GM12878 (cell line): ENCODE data around the gene RAPGEF6. TPM values are rescaled to one million over a fixed set of nuclear protein-coding genes. Genes with fewer than 3 reads are reported as not detected.

ENCODE experiments used
- ATAC-seq: fragments of 200-7000 bp; cut with Tn5 transposase; 3 replicates; pipeline ENCODE4 v1.9.1; 2020; ENCODE audit warnings: mild to moderate bottlenecking, moderate library complexity
- Bru-seq: library from RNA; stranded (reverse); fragments of 400-500 nt; gene quantifications from one replicate; lab custom pipeline; 2021; lab: Mats Ljungman, UMichigan
- BruChase-seq, 2 experiments: library from RNA; stranded (reverse); fragments of 400-500 nt; gene quantifications; one replicate each; lab custom pipeline; 2021; lab: Mats Ljungman, UMichigan
- BruUV-seq: library from RNA; stranded (reverse); fragments of 400-500 nt; replicated peaks from 2 replicates; lab custom pipeline; 2021; lab: Mats Ljungman, UMichigan
- CTCF ChIA-PET: fragments of 300-600 bp; sonication (Branson Sonifier 250); formaldehyde crosslinking; extraction: SDS; loops from one replicate; lab custom pipeline; 2021; ENCODE audit warnings: inconsistent platforms; lab: Yijun Ruan, JAX
- POLR2A ChIA-PET: fragments of 350-600 bp; formaldehyde crosslinking; extraction: SDS; loops from one replicate; lab custom pipeline; 2021; ENCODE audit warnings: inconsistent platforms; lab: Charles Lee
- RAD21 ChIA-PET: fragments of 300-600 bp; sonication (Branson Sonifier 250); formaldehyde crosslinking; loops from one replicate; lab custom pipeline; 2023; ENCODE audit warnings: antibody characterized with exemption; ENCODE audit not compliant: unreplicated experiment; lab: Charles Lee
- SMC1A ChIA-PET: fragments of 300-600 bp; sonication (Branson Sonifier 250); formaldehyde crosslinking; loops from one replicate; lab custom pipeline; 2023; ENCODE audit not compliant: unreplicated experiment, uncharacterized antibody; lab: Charles Lee
- DNase-seq: peaks from one replicate; pipeline ENCODE4 v3.0.0-alpha.2; 2011; ENCODE audit warnings: low read depth, low spot score
- FAIRE-seq: peaks from 3 replicates; lab custom pipeline; 2011; peaks lifted over from hg19 to GRCh38; lab: Jason Lieb, UNC
- H2AFZ ChIP-seq: 2 replicates; pipeline ENCODE4 v1.6.0; 2011; ENCODE audit warnings: low read depth, low read length, control low read depth; ENCODE audit not compliant: control insufficient read depth
- H3K27ac ChIP-seq: 2 replicates; pipeline ENCODE4 v1.5.1; 2011; ENCODE audit warnings: control low read depth; ENCODE audit not compliant: control insufficient read depth, insufficient read depth
- H3K27me3 ChIP-seq, 2 experiments: replicated peaks in 1 of 2; 2 replicates each; pipeline versions ENCODE4 v1.6.0 to v1.6.1; 2011; ENCODE audit warnings: low read length in 1 of 2; ENCODE audit not compliant: control insufficient read depth in 2 of 2, insufficient read depth in 2 of 2
- H3K36me3 ChIP-seq, 2 experiments: 2 replicates each; pipeline ENCODE4 v1.5.1; 2011; ENCODE audit warnings: low read length in 1 of 2; ENCODE audit not compliant: control insufficient read depth in 2 of 2, insufficient read depth in 2 of 2
- H3K4me1 ChIP-seq: 2 replicates; pipeline ENCODE4 v1.6.1; 2011; ENCODE audit warnings: mild to moderate bottlenecking, low read length, moderate library complexity, mixed read lengths; ENCODE audit not compliant: control insufficient read depth, insufficient read depth
- H3K4me2 ChIP-seq: 2 replicates; pipeline ENCODE4 v1.6.0; 2011; ENCODE audit warnings: control low read depth; ENCODE audit not compliant: control insufficient read depth, insufficient read depth
- H3K4me3 ChIP-seq: fragments of 200-600 bp; sonication (generic); 2 replicates; pipeline ENCODE4 v1.5.1; 2016
- H3K79me2 ChIP-seq: 2 replicates; pipeline ENCODE4 v1.6.0; 2011; ENCODE audit warnings: low read length; ENCODE audit not compliant: control insufficient read depth, insufficient read depth
- H3K9ac ChIP-seq: 2 replicates; pipeline ENCODE4 v1.8.0; 2011; ENCODE audit warnings: low read length, control low read depth, mixed read lengths; ENCODE audit not compliant: control insufficient read depth, insufficient read depth
- H3K9me3 ChIP-seq: replicated peaks from 3 replicates; pipeline ENCODE4 v1.5.1; 2011; ENCODE audit warnings: mild to moderate bottlenecking, low read length; ENCODE audit not compliant: control insufficient read depth, insufficient read depth
- H4K20me1 ChIP-seq: 2 replicates; pipeline ENCODE4 v1.6.0; 2011; ENCODE audit not compliant: control insufficient read depth, insufficient read depth
- E2F4 ChIP-seq: IDR thresholded peaks from 2 replicates; pipeline ENCODE4 v1.6.1; 2012; ENCODE audit warnings: low read depth, low read length, improper control_type of control experiment
- IRF5 ChIP-seq: fragments of 450-650 bp; IDR thresholded peaks from 2 replicates; pipeline ENCODE4 v1.6.1; 2017; ENCODE audit warnings: borderline replicate concordance
- JUND ChIP-seq: IDR thresholded peaks from 2 replicates; pipeline ENCODE4 v1.6.1; 2012; ENCODE audit warnings: low read depth, mild to moderate bottlenecking, low read length, improper control_type of control experiment, moderate library complexity
- NFYA ChIP-seq: IDR thresholded peaks from 2 replicates; pipeline ENCODE4 v1.6.1; 2011; ENCODE audit warnings: low read depth, mild to moderate bottlenecking, low read length, improper control_type of control experiment, borderline replicate concordance
- NRF1 ChIP-seq: conservative IDR thresholded peaks from 2 replicates; pipeline ENCODE4 v1.6.1; 2011; ENCODE audit warnings: mild to moderate bottlenecking, low read depth, low read length, improper control_type of control experiment
- PAX8 ChIP-seq: fragments of 450-650 bp; IDR thresholded peaks from 2 replicates; pipeline ENCODE4 v1.6.1; 2017; ENCODE audit warnings: mild to moderate bottlenecking, moderate library complexity
- POLR2A ChIP-seq: IDR thresholded peaks from 2 replicates; pipeline ENCODE4 v1.6.1; 2011; ENCODE audit warnings: low read depth, mild to moderate bottlenecking, low read length
- SIN3A ChIP-seq: IDR thresholded peaks from 2 replicates; pipeline ENCODE4 v1.6.1; 2012; ENCODE audit warnings: low read depth, low read length, improper control_type of control experiment
- SP1 ChIP-seq: IDR thresholded peaks from one replicate; pipeline ENCODE4 v1.6.1; 2011; ENCODE audit warnings: low read depth, low read length
- SPI1 ChIP-seq: IDR thresholded peaks from 2 replicates; pipeline ENCODE4 v1.6.1; 2011; ENCODE audit warnings: low read depth, mild to moderate bottlenecking, low read length, moderate library complexity, borderline replicate concordance; ENCODE audit not compliant: insufficient read depth
- STAT1 ChIP-seq: fragments of 450-650 bp; conservative IDR thresholded peaks from 2 replicates; pipeline ENCODE4 v1.6.1; 2014; ENCODE audit warnings: antibody characterized with exemption, mild to moderate bottlenecking
- TAF1 ChIP-seq: IDR thresholded peaks from 2 replicates; pipeline ENCODE4 v1.6.1; 2011; ENCODE audit warnings: mild to moderate bottlenecking, low read depth, low read length, borderline replicate concordance
- WGBS: methylation state at CpG from one replicate; pipeline ENCODE4 v1.1.6; 2016; ENCODE audit warnings: low lambda C conversion rate; ENCODE audit not compliant: insufficient replicate concordance, insufficient coverage; ENCODE audit errors: missing lambda C conversion rate; 5-methylcytosine and 5-hydroxymethylcytosine counted together
- in situ Hi-C: fragments of 300-500 bp; cut with MboI; formaldehyde crosslinking; loops from 9 replicates; pipeline ENCODE4 v1.14.3; 2018; ENCODE audit warnings: mixed read lengths
- intact Hi-C: fragments of 100-400 bp; cut with micrococcal nuclease; formaldehyde crosslinking; loops from one replicate; pipeline ENCODE4 v1.14.2; 2022; ENCODE audit not compliant: unreplicated experiment
- long read RNA-seq, 2 experiments: library from polyadenylated mRNA; unstranded; transcript quantifications; one replicate each; pipeline ENCODE4 v2.0.0, GENCODE V29; 2019 to 2020
- polyA minus RNA-seq, 3 experiments: library from RNA; depleted of rRNA, polyadenylated mRNA; stranded (reverse); fragments of >200 nt; gene quantifications; 2 replicates each; pipeline ENCODE4 v1.2.3, GENCODE V29; 2011
- polyA plus RNA-seq, 11 experiments: library from polyadenylated mRNA; depleted of rRNA in 4 of 11; unstranded in 6 of 11; stranded (reverse) in 5 of 11; fragments of >200 nt; fragmentation: Nextera tagmentation in 4 of 11; fragmentation: Illumina TruSeq in 1 of 11; extraction: Ambion mirVana in 4 of 11; extraction: Trizol in 1 of 11; gene quantifications; 1 replicate in 1 of 11; 2 replicates in 10 of 11; pipeline versions ENCODE4 v1.2.1 to v1.2.3, GENCODE V29; 2011 to 2016; ENCODE audit warnings: inconsistent platforms in 2 of 11, missing spikeins in 2 of 11, low read depth in 1 of 11
- total RNA-seq, 4 experiments: library from RNA; depleted of rRNA in 3 of 4; stranded (reverse); fragments of >200 nt in 3 of 4; fragmentation: Illumina TruSeq in 1 of 4; extraction: Trizol in 1 of 4; gene quantifications; 2 replicates each; pipeline versions ENCODE4 v1.2.1 to v1.2.3, GENCODE V29; 2013 to 2021

RAPGEF6 gene, protein sequence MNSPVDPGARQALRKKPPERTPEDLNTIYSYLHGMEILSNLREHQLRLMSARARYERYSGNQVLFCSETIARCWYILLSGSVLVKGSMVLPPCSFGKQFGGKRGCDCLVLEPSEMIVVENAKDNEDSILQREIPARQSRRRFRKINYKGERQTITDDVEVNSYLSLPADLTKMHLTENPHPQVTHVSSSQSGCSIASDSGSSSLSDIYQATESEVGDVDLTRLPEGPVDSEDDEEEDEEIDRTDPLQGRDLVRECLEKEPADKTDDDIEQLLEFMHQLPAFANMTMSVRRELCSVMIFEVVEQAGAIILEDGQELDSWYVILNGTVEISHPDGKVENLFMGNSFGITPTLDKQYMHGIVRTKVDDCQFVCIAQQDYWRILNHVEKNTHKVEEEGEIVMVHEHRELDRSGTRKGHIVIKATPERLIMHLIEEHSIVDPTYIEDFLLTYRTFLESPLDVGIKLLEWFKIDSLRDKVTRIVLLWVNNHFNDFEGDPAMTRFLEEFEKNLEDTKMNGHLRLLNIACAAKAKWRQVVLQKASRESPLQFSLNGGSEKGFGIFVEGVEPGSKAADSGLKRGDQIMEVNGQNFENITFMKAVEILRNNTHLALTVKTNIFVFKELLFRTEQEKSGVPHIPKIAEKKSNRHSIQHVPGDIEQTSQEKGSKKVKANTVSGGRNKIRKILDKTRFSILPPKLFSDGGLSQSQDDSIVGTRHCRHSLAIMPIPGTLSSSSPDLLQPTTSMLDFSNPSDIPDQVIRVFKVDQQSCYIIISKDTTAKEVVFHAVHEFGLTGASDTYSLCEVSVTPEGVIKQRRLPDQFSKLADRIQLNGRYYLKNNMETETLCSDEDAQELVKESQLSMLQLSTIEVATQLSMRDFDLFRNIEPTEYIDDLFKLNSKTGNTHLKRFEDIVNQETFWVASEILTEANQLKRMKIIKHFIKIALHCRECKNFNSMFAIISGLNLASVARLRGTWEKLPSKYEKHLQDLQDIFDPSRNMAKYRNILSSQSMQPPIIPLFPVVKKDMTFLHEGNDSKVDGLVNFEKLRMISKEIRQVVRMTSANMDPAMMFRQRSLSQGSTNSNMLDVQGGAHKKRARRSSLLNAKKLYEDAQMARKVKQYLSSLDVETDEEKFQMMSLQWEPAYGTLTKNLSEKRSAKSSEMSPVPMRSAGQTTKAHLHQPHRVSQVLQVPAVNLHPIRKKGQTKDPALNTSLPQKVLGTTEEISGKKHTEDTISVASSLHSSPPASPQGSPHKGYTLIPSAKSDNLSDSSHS (N-terminal part only)
- 184 and 194 TPM in 2 replicates for total RNA-seq (2013; cell fraction: nucleolus; rRNA removed)
- total RNA-seq (2014; rRNA removed) (19.5 and 24.1 TPM in 2 replicates), total RNA-seq (2014; rRNA removed; fragmentation: Illumina TruSeq; extraction: Trizol) (24.0 and 24.9 TPM in 2 replicates), total RNA-seq (2021) (18.5 and 19.5 TPM in 2 replicates), polyA plus RNA-seq (2011; rRNA removed) (18.3 and 23.5 TPM in 2 replicates), polyA plus RNA-seq (2014; fragmentation: Illumina TruSeq; extraction: Trizol) (14.1 and 15.9 TPM in 2 replicates), polyA plus RNA-seq (2014; fragmentation: Nextera tagmentation; extraction: Ambion mirVana) (1 to 10 TPM; 2.9 to 4.9 TPM), polyA plus RNA-seq (2014; rRNA removed) (7.8 and 8.1 TPM in 2 replicates), polyA plus RNA-seq (2016; fragmentation: Nextera tagmentation; extraction: Ambion mirVana) (10 to 100 TPM; 13.3 to 14.3 TPM), polyA minus RNA-seq (2011; rRNA and poly(A)+ RNA removed) (78.5 and 126 TPM in 2 replicates), Bru-seq, nascent RNA (percentile 91 among the genes with signal in this experiment), BruChase-seq, experiment 1, labeled RNA remaining after a 6-hour chase (percentile 92 among the genes with signal in this experiment), BruChase-seq, experiment 2, labeled RNA remaining after a 2-hour chase (percentile 98 among the genes with signal in this experiment)
- polyA plus RNA-seq (2011; ENCODE audit: low read depth): 6.1 TPM
- 8.8 and 10.4 TPM in 2 replicates for polyA plus RNA-seq (2011; cell fraction: cytosol; rRNA removed)
- polyA plus RNA-seq (2011; cell fraction: nucleus; rRNA removed): 20.8 and 23.0 TPM in 2 replicates
- polyA plus RNA-seq (2012): 6.8 and 9.5 TPM in 2 replicates
- 14.2 and 15.8 TPM in 2 replicates for polyA minus RNA-seq (2011; cell fraction: cytosol; rRNA and poly(A)+ RNA removed)
- 58.8 and 80.8 TPM in 2 replicates for polyA minus RNA-seq (2011; cell fraction: nucleus; rRNA and poly(A)+ RNA removed)
- long read RNA-seq, experiment 1, partial matches to known transcripts: 2 of 2 reads
- long read RNA-seq, experiment 1, other reads (novel, unspliced or antisense): 0 of 2 reads
- long read RNA-seq, experiment 2, partial matches to known transcripts: 15 of 19 reads
- long read RNA-seq, experiment 2, other reads (novel, unspliced or antisense): 2 of 19 reads

- Histone ChIP-seq H3K4me2 (peak within 1 kb of the TSS; percentile 77), H3K27me3 (no peaks in the 10 kb centered on the region), H3K79me2 (peaks cover 49% of the 10 kb centered on the region), H3K4me3 (peak within 1 kb of the TSS; percentile 93), H3K27ac (peak within 1 kb of the TSS; percentile 98), H3K9ac (peak within 1 kb of the TSS; percentile 98), H4K20me1 (no peaks in the 10 kb centered on the region), H3K9me3 (no peaks in the 10 kb centered on the region), H3K36me3 (no peaks in the 10 kb centered on the region), H2AFZ (peak within 1 kb of the TSS; percentile 81), H3K4me1 (peaks cover 20% of the 10 kb centered on the region)
- BruUV-seq: no TSS peak
- in situ Hi-C loops: no loop called here
- DNase-seq: peak; percentile 100
- CTCF ChIA-PET: interaction anchor here (1.3 kb wide), 1 partner anchor 11 kb away, joined by 6 read pairs; no protein-coding TSS in a partner anchor
- RAD21 ChIA-PET: interaction anchor here (1.0 to 1.4 kb wide), 6 partner anchors 12 to 162 kb away, joined by 3 to 22 read pairs (median 4); partner anchors contain the start of gene FNIP1
- SMC1A ChIA-PET: interaction anchor here (0.6 to 1.5 kb wide), 7 partner anchors 8 to 176 kb away, joined by 3 to 26 read pairs (median 3); no protein-coding TSS in a partner anchor
- intact Hi-C loops: loop anchor here (1.0 to 5.0 kb wide), 2 partner anchors 162 to 463 kb away; partner anchors contain the start of genes FNIP1 and LYRM7
- POLR2A ChIA-PET: interaction anchor here (0.6 to 1.4 kb wide), 5 partner anchors 8 to 162 kb away, joined by 3 to 13 read pairs (median 6); partner anchors contain the start of gene FNIP1
- peak; percentile 95 for FAIRE-seq
- WGBS: under 1% methylated on average over 55 of the region's 55 CpGs
- peak; percentile 90 for ATAC-seq
- peak; percentile 78 for TF ChIP-seq SIN3A
- TF ChIP-seq SPI1: no peak
- TF ChIP-seq NFYA: no peak
- no peak for TF ChIP-seq PAX8
- TF ChIP-seq STAT1: no peak
- TF ChIP-seq IRF5: no peak; the same call in 1 of the 2 replicates
- peak; percentile 79 for TF ChIP-seq E2F4
- TF ChIP-seq TAF1: peak; percentile 86
- peak; percentile 26 for TF ChIP-seq SP1
- TF ChIP-seq JUND: 0 out of 2 replicates have a peak, but pooled peaks have one; percentile 11
- peak; percentile 90 for TF ChIP-seq POLR2A
- TF ChIP-seq NRF1: peak; percentile 84
Observed at GRCh38 chr5:131634996-131635683, at the start of gene RAPGEF6. RAPGEF6 (minus strand) TSS chr5:131635229; CDS start chr5:131635030, 199 bp downstream.
